Loucy (cell line): ENCODE measurements around the gene SPRR5.

Source experiments
- CTCF ChIP-seq: fragments of 200-600 bp; sonication (generic); conservative IDR thresholded peaks from 2 replicates; pipeline ENCODE4 v1.5.1; 2014; ENCODE audit warnings: mild to moderate bottlenecking, antibody characterized with exemption, low read length
- EZH2phosphoT487 ChIP-seq: fragments of 200-600 bp; IDR thresholded peaks from 2 replicates; pipeline ENCODE4 v1.6.1; 2018; ENCODE audit warnings: antibody characterized with exemption, mild to moderate bottlenecking, moderate library complexity, borderline replicate concordance

- TF ChIP-seq CTCF (no peak), EZH2phosphoT487 (no peak)
Observed at GRCh38 chr1:152998476-152998875, 51.5 kb downstream of the SPRR5 start.
